CD14-positive monocyte (primary cell): ENCODE measurements around the gene CLEC18A. TPM values are rescaled to one million over a fixed set of nuclear protein-coding genes. Genes with fewer than 3 reads are reported as not detected.

ENCODE experiments used
- DNase-seq, 3 donors: peaks; one replicate each; pipeline ENCODE4 v3.0.0-alpha.2; 2011 to 2022
- H2AFZ ChIP-seq: 2 replicates; pipeline ENCODE4 v1.6.0; 2012; ENCODE audit warnings: mild to moderate bottlenecking, low read depth, low read length, inconsistent platforms; ENCODE audit not compliant: insufficient read depth, poor library complexity, severe bottlenecking
- H3K27ac ChIP-seq, 2 donors: 1 replicate in 1 of 2; 2 replicates in 1 of 2; pipeline ENCODE4 v1.5.1; 2012 to 2013; ENCODE audit warnings: low read length in 2 of 2, control low read depth in 1 of 2, inconsistent platforms in 1 of 2, low read depth in 1 of 2, mild to moderate bottlenecking in 1 of 2
- H3K27me3 ChIP-seq, 2 donors: one replicate each; pipeline versions ENCODE4 v1.6.0 to v1.6.1; 2011 to 2013; ENCODE audit warnings: low read length in 2 of 2; ENCODE audit not compliant: control insufficient read depth in 2 of 2, insufficient read depth in 2 of 2
- H3K36me3 ChIP-seq, 2 donors: replicated peaks in 1 of 2; 1 replicate in 1 of 2; 2 replicates in 1 of 2; pipeline versions ENCODE4 v1.5.1 to v1.6.1; 2012 to 2013; ENCODE audit warnings: low read length in 2 of 2, control low read depth in 1 of 2, inconsistent platforms in 1 of 2, mild to moderate bottlenecking in 1 of 2; ENCODE audit not compliant: insufficient read depth in 2 of 2, control insufficient read depth in 1 of 2
- H3K4me1 ChIP-seq, 2 donors: 1 replicate in 1 of 2; 2 replicates in 1 of 2; pipeline versions ENCODE4 v1.5.1 to v1.6.1; 2012 to 2013; ENCODE audit warnings: low read length in 2 of 2, control low read depth in 1 of 2, inconsistent platforms in 1 of 2, mild to moderate bottlenecking in 1 of 2, moderate library complexity in 1 of 2; ENCODE audit not compliant: insufficient read depth in 2 of 2, control insufficient read depth in 1 of 2
- H3K4me2 ChIP-seq: replicated peaks from 2 replicates; pipeline ENCODE3; 2012; ENCODE audit warnings: low read length, moderate library complexity, mild to moderate bottlenecking; ENCODE audit not compliant: poor library complexity, severe bottlenecking; ENCODE audit errors: extremely low read depth
- H3K4me3 ChIP-seq, 3 experiments: fragments of 200-600 bp in 1 of 3; sonication (generic) in 1 of 3; replicated peaks in 1 of 3; 1 replicate in 2 of 3; 2 replicates in 1 of 3; pipeline ENCODE4 v1.5.1; 2011 to 2013; ENCODE audit warnings: low read length in 3 of 3, mild to moderate bottlenecking in 3 of 3, control low read depth in 2 of 3, low read depth in 2 of 3, inconsistent platforms in 1 of 3, moderate library complexity in 1 of 3
- H3K79me2 ChIP-seq: 2 replicates; pipeline ENCODE4 v1.6.0; 2012; ENCODE audit warnings: mild to moderate bottlenecking, control low read depth, inconsistent platforms, low read length, moderate library complexity; ENCODE audit not compliant: insufficient read depth
- H3K9ac ChIP-seq: 2 replicates; pipeline ENCODE4 v1.6.0; 2017; ENCODE audit warnings: low read length, mild to moderate bottlenecking; ENCODE audit not compliant: insufficient read depth, poor library complexity, severe bottlenecking
- H3K9me3 ChIP-seq, 2 donors: replicated peaks in 1 of 2; 1 replicate in 1 of 2; 2 replicates in 1 of 2; pipeline versions ENCODE4 v1.5.1 to v1.6.1; 2012 to 2013; ENCODE audit warnings: low read length in 2 of 2, control low read depth in 1 of 2; ENCODE audit not compliant: control insufficient read depth in 1 of 2, insufficient read depth in 1 of 2
- H4K20me1 ChIP-seq: 2 replicates; pipeline ENCODE4 v1.6.0; 2012; ENCODE audit warnings: mild to moderate bottlenecking, low read length, control low read depth, moderate library complexity; ENCODE audit not compliant: insufficient read depth
- H3K27ac Mint-ChIP-seq, 7 donors: one replicate each; pipeline ENCODE4 v1.8.0; 2020; ENCODE audit warnings: mild to moderate bottlenecking in 7 of 7, mixed read lengths in 7 of 7, moderate library complexity in 6 of 7, inconsistent platforms in 2 of 7
- H3K27me3 Mint-ChIP-seq, 3 donors: one replicate each; pipeline ENCODE4 v1.8.0; 2021 to 2022; ENCODE audit warnings: low read depth in 3 of 3, mild to moderate bottlenecking in 3 of 3, mixed read lengths in 3 of 3, moderate library complexity in 3 of 3, inconsistent platforms in 1 of 3
- H3K36me3 Mint-ChIP-seq, 2 donors: one replicate each; pipeline ENCODE4 v1.8.0; 2020; ENCODE audit warnings: mixed read lengths in 2 of 2, inconsistent platforms in 1 of 2, mild to moderate bottlenecking in 1 of 2
- H3K4me1 Mint-ChIP-seq: one replicate; pipeline ENCODE4 v1.8.0; 2020; ENCODE audit warnings: mild to moderate bottlenecking, mixed read lengths
- H3K4me3 Mint-ChIP-seq, 2 donors: one replicate each; pipeline ENCODE4 v1.8.0; 2020; ENCODE audit warnings: mild to moderate bottlenecking in 2 of 2, mixed read lengths in 2 of 2, moderate library complexity in 1 of 2
- H3K9me3 Mint-ChIP-seq, 7 donors: one replicate each; pipeline ENCODE4 v1.8.0; 2020 to 2022; ENCODE audit warnings: mixed read lengths in 7 of 7, mild to moderate bottlenecking in 6 of 7, moderate library complexity in 6 of 7, inconsistent platforms in 2 of 7
- WGBS: methylation state at CpG from one replicate; pipeline ENCODE4 v1.1.5; 2013; ENCODE audit warnings: missing lambda C conversion rate; ENCODE audit not compliant: insufficient coverage; 5-methylcytosine and 5-hydroxymethylcytosine counted together
- intact Hi-C, 2 donors: fragments of 100-400 bp; cut with micrococcal nuclease; formaldehyde crosslinking; loops; one replicate each; pipeline versions ENCODE4 v1.15.0 to v1.15.1; 2023
- polyA plus RNA-seq, 3 donors: library from polyadenylated mRNA; depleted of rRNA in 1 of 3; unstranded in 2 of 3; stranded (reverse) in 1 of 3; fragments of 300-500 nt in 2 of 3; fragments of >200 nt in 1 of 3; fragmentation: Illumina TruSeq in 2 of 3; gene quantifications; 1 replicate in 2 of 3; 2 replicates in 1 of 3; pipeline ENCODE4 v1.2.3, GENCODE V29; 2012 to 2021
- TF ChIP-seq, protein P1 (sequence below): fragments of 200-600 bp; IDR thresholded peaks from one replicate; pipeline ENCODE4 v1.8.0; 2022; ENCODE audit warnings: antibody characterized with exemption, mild to moderate bottlenecking

Gene CLEC18A
- polyA plus RNA-seq, 3 donors = 2.7 TPM; not detected in 2

DNA sequence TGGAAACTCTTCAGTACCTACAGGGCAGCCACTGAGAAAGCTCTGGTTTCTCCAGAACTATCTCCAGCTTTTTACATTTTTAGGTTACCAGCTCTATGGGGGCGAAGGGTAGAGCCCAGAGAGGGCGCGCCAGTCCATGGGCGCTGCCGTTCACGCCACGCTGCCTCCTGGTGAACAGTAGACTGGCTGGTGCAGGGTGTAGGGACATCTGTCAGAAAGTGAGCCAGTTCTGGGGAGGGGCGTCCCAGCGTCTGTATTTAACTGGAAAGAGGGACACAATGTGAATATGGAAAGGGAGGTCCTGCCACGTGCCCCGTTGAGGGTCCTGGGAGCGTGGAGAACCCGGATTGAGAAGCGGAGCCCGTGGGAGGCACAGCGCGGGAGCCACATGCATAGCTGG is 16.4 kb upstream of the CLEC18A start:
- H3K4me3 Mint-ChIP-seq = no peak overlapping the region
- Histone ChIP-seq H3K79me2 (no peaks in the 10 kb centered on the region), H2AFZ (no peak overlapping the region), H3K27me3 (no peaks in the 10 kb centered on the region), H3K27ac (no peak overlapping the region), H3K4me1 (no peaks in the 10 kb centered on the region), H3K4me2 (no peak overlapping the region), H3K9me3 (no peaks in the 10 kb centered on the region), H3K36me3 (peaks cover 96 to 100% of the 10 kb centered on the region in 2 donors), H3K9ac (no peak overlapping the region), H3K4me3 (no peak overlapping the region), H4K20me1 (peaks cover 5% of the 10 kb centered on the region)
- H3K27me3 Mint-ChIP-seq = peaks cover 0 to 2% (median 0%) of the 10 kb centered on the region in 3 donors
- WGBS = over 99% methylated on average over 17 of the region's 17 CpGs
- H3K4me1 Mint-ChIP-seq = no peaks in the 10 kb centered on the region
- peak overlapping the region in 1 of 7 donors; percentile 32 for H3K27ac Mint-ChIP-seq
- TF ChIP-seq, protein P1, sequence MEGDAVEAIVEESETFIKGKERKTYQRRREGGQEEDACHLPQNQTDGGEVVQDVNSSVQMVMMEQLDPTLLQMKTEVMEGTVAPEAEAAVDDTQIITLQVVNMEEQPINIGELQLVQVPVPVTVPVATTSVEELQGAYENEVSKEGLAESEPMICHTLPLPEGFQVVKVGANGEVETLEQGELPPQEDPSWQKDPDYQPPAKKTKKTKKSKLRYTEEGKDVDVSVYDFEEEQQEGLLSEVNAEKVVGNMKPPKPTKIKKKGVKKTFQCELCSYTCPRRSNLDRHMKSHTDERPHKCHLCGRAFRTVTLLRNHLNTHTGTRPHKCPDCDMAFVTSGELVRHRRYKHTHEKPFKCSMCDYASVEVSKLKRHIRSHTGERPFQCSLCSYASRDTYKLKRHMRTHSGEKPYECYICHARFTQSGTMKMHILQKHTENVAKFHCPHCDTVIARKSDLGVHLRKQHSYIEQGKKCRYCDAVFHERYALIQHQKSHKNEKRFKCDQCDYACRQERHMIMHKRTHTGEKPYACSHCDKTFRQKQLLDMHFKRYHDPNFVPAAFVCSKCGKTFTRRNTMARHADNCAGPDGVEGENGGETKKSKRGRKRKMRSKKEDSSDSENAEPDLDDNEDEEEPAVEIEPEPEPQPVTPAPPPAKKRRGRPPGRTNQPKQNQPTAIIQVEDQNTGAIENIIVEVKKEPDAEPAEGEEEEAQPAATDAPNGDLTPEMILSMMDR = no peak
- H3K9me3 Mint-ChIP-seq = no peaks in the 10 kb centered on the region
- H3K36me3 Mint-ChIP-seq = peaks cover 91 to 99% of the 10 kb centered on the region in 2 donors
- no peak for DNase-seq
- intact Hi-C loops = no loop called here

DNA sequence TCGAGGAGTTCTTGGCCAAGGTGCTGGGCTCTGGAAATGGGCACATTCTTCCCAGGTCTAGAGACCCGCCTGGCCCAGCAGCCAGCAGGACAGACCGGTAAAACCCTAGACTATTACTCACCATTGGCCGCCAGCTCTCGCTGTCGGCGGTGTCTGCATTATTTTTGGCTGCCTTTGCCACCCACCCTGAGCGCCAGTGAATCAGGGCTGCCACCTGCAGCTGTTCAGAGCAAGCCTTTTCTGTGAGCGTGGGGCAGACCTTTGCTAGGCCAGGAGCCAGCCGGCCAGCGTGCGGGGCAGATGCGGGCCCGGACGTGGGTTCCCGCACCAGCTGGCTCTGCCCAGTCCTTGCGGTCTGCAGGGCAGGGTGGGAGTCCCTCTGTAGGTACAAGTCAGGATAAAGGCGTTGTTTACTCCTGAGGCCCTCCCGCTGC is 15.8 kb upstream of the CLEC18A start:
- no peaks in the 10 kb centered on the region for H3K4me1 ChIP-seq
- no peak overlapping the region for H3K9ac ChIP-seq
- H3K27me3 ChIP-seq = no peaks in the 10 kb centered on the region
- H3K79me2 ChIP-seq = no peaks in the 10 kb centered on the region
- intact Hi-C loops = no loop called here
- no peaks in the 10 kb centered on the region for H3K9me3 Mint-ChIP-seq
- H3K27ac Mint-ChIP-seq = no peak overlapping the region
- peaks cover 93 to 99% of the 10 kb centered on the region in 2 donors for H3K36me3 Mint-ChIP-seq
- no peak for DNase-seq
- H3K27ac ChIP-seq = no peak overlapping the region
- peaks cover 0 to 2% (median 0%) of the 10 kb centered on the region in 3 donors for H3K27me3 Mint-ChIP-seq
- H3K4me2 ChIP-seq = no peak overlapping the region
- no peaks in the 10 kb centered on the region for H3K9me3 ChIP-seq
- no peaks in the 10 kb centered on the region for H4K20me1 ChIP-seq
- H2AFZ ChIP-seq = no peak overlapping the region
- TF ChIP-seq, protein P1 = no peak
- 99% methylated on average over 18 of the region's 19 CpGs for WGBS
- peaks cover 98 to 100% of the 10 kb centered on the region in 2 donors for H3K36me3 ChIP-seq
- H3K4me3 Mint-ChIP-seq = no peak overlapping the region
- H3K4me3 ChIP-seq = no peak overlapping the region
- no peaks in the 10 kb centered on the region for H3K4me1 Mint-ChIP-seq
